Neuronal stem cell (in vitro differentiated cells): ENCODE results near the gene B3GNT8.

ENCODE experiments used
- DNase-seq: peaks from one replicate; pipeline ENCODE4 v3.0.0-alpha.2; 2013; ENCODE audit warnings: low spot score
- H2AFZ ChIP-seq: one replicate; pipeline ENCODE4 v1.6.1; 2013; ENCODE audit warnings: mild to moderate bottlenecking, low read length, inconsistent platforms
- H2AK5ac ChIP-seq: 2 replicates; pipeline ENCODE4 v1.6.1; 2013; ENCODE audit warnings: low read depth, mild to moderate bottlenecking, inconsistent platforms, low read length, moderate library complexity, mixed read lengths
- H2BK120ac ChIP-seq: 2 replicates; pipeline ENCODE4 v1.6.1; 2013; ENCODE audit warnings: low read depth, mild to moderate bottlenecking, inconsistent platforms, low read length, moderate library complexity, mixed read lengths
- H2BK12ac ChIP-seq: one replicate; pipeline ENCODE4 v1.6.1; 2013; ENCODE audit warnings: low read length, inconsistent platforms
- H2BK15ac ChIP-seq: 2 replicates; pipeline ENCODE4 v1.6.1; 2013; ENCODE audit warnings: mild to moderate bottlenecking, low read length, inconsistent platforms, mixed read lengths
- H2BK5ac ChIP-seq: one replicate; pipeline ENCODE4 v1.6.1; 2013; ENCODE audit warnings: inconsistent platforms, mild to moderate bottlenecking, low read length, moderate library complexity
- H3K14ac ChIP-seq: one replicate; pipeline ENCODE4 v1.6.1; 2013; ENCODE audit warnings: low read length, inconsistent platforms
- H3K18ac ChIP-seq: 2 replicates; pipeline ENCODE4 v1.6.1; 2013; ENCODE audit warnings: low read length, inconsistent platforms
- H3K23ac ChIP-seq: 2 replicates; pipeline ENCODE4 v1.6.1; 2013; ENCODE audit warnings: low read depth, mild to moderate bottlenecking, mixed read lengths, low read length, inconsistent platforms; ENCODE audit not compliant: poor library complexity
- H3K27ac ChIP-seq: replicated peaks from 3 replicates; pipeline ENCODE4 v1.5.1; 2013; ENCODE audit warnings: low read length, inconsistent platforms
- H3K27me3 ChIP-seq, 3 experiments: 2 replicates each; pipeline ENCODE4 v1.6.1; 2013; ENCODE audit warnings: low read length in 3 of 3, mild to moderate bottlenecking in 2 of 3, inconsistent platforms in 1 of 3, low read depth in 1 of 3, mixed read lengths in 1 of 3, moderate library complexity in 1 of 3; ENCODE audit not compliant: control insufficient read depth in 3 of 3, insufficient read depth in 3 of 3
- H3K36me3 ChIP-seq, 2 donors: replicated peaks in 1 of 2; 2 replicates each; pipeline ENCODE4 v1.6.1; 2013; ENCODE audit warnings: low read length in 2 of 2; ENCODE audit not compliant: control insufficient read depth in 2 of 2, insufficient read depth in 2 of 2
- H3K4ac ChIP-seq: 2 replicates; pipeline ENCODE4 v1.6.1; 2013; ENCODE audit warnings: inconsistent platforms, mild to moderate bottlenecking, low read length, moderate library complexity
- H3K4me1 ChIP-seq, 2 donors: 1 replicate in 1 of 2; 2 replicates in 1 of 2; pipeline ENCODE4 v1.6.1; 2013; ENCODE audit warnings: low read length in 2 of 2, low read depth in 1 of 2; ENCODE audit not compliant: control insufficient read depth in 2 of 2, insufficient read depth in 1 of 2
- H3K4me2 ChIP-seq: one replicate; pipeline ENCODE4 v1.6.1; 2013; ENCODE audit warnings: mild to moderate bottlenecking, low read length, inconsistent platforms; ENCODE audit not compliant: insufficient read depth, poor library complexity, severe bottlenecking
- H3K4me3 ChIP-seq, 2 donors: 2 replicates each; pipeline ENCODE4 v1.5.1; 2013; ENCODE audit warnings: low read length in 2 of 2, mild to moderate bottlenecking in 2 of 2, inconsistent platforms in 1 of 2, moderate library complexity in 1 of 2
- H3K79me1 ChIP-seq: one replicate; pipeline ENCODE4 v1.6.1; 2013; ENCODE audit warnings: low read depth, mild to moderate bottlenecking, inconsistent platforms, low read length, moderate library complexity
- H3K9ac ChIP-seq: one replicate; pipeline ENCODE4 v1.6.1; 2013; ENCODE audit warnings: mild to moderate bottlenecking, low read depth, low read length, inconsistent platforms; ENCODE audit not compliant: poor library complexity
- H3K9me3 ChIP-seq, 2 donors: replicated peaks in 1 of 2; 2 replicates each; pipeline versions ENCODE3 to v1.6.1; 2013; ENCODE audit warnings: low read length in 2 of 2, mild to moderate bottlenecking in 2 of 2, inconsistent platforms in 1 of 2, low read depth in 1 of 2, mixed read lengths in 1 of 2, moderate library complexity in 1 of 2; ENCODE audit not compliant: control insufficient read depth in 2 of 2, insufficient read depth in 1 of 2
- H4K8ac ChIP-seq: one replicate; pipeline ENCODE4 v1.6.1; 2013; ENCODE audit warnings: low read depth, mild to moderate bottlenecking, inconsistent platforms, low read length, moderate library complexity
- H4K91ac ChIP-seq: one replicate; pipeline ENCODE4 v1.6.1; 2013; ENCODE audit warnings: low read length, low read depth, mild to moderate bottlenecking, inconsistent platforms; ENCODE audit not compliant: poor library complexity
- WGBS, 2 donors: extraction: QIAGEN DNeasy Blood & Tissue Kit; methylation state at CpG; one replicate each; pipeline ENCODE4 v1.1.7; 2013; ENCODE audit warnings: missing lambda C conversion rate in 2 of 2, mixed read lengths in 1 of 2; ENCODE audit not compliant: insufficient read length in 2 of 2, insufficient replicate concordance in 1 of 2; ENCODE audit errors: extremely low coverage in 2 of 2; 5-methylcytosine and 5-hydroxymethylcytosine counted together

B3GNT8 gene

GRCh38 chr19:41443813-41444455, 16.8 kb upstream of the B3GNT8 start:
- H3K14ac ChIP-seq = peak overlapping the region; percentile 50
- no peak overlapping the region for H3K4me2 ChIP-seq
- H3K79me1 ChIP-seq = no peaks in the 10 kb centered on the region
- H2AK5ac ChIP-seq = no peak overlapping the region
- H3K9me3 ChIP-seq = peaks cover 0 to 2% of the 10 kb centered on the region in 2 donors
- H3K27ac ChIP-seq = no peak overlapping the region
- no peak overlapping the region for H2BK5ac ChIP-seq
- H3K18ac ChIP-seq = no peak overlapping the region
- no peak overlapping the region for H2BK120ac ChIP-seq
- no peak overlapping the region for H3K9ac ChIP-seq
- WGBS, 2 donors = no CpG with 5 or more reads among the region's 6 CpGs
- DNase-seq = no peak
- H2BK12ac ChIP-seq = peak overlapping the region; percentile 3
- no peak overlapping the region for H3K4me3 ChIP-seq
- H3K4ac ChIP-seq = peak overlapping the region; percentile 17
- no peak overlapping the region for H2AFZ ChIP-seq
- peak overlapping the region; percentile 43 for H4K8ac ChIP-seq
- H3K23ac ChIP-seq = peak overlapping the region; percentile 73
- H3K4me1 ChIP-seq = no peaks in the 10 kb centered on the region
- H3K27me3 ChIP-seq = peaks cover 0 to 9% (median 2%) of the 10 kb centered on the region in 3 experiments
- no peaks in the 10 kb centered on the region for H3K36me3 ChIP-seq
- no peak overlapping the region for H4K91ac ChIP-seq
- H2BK15ac ChIP-seq = no peak overlapping the region

- H2BK12ac ChIP-seq = peak within 1 kb of the TSS; percentile 3
- H3K23ac ChIP-seq = peak within 1 kb of the TSS; percentile 73
- H3K18ac ChIP-seq = peak within 1 kb of the TSS; percentile 17
- no peaks in the 10 kb centered on the region for H3K4me1 ChIP-seq
- peaks cover 0 to 2% of the 10 kb centered on the region in 2 donors for H3K9me3 ChIP-seq
- no peak within 1 kb of the TSS for H2BK5ac ChIP-seq
- peaks cover 0 to 9% (median 2%) of the 10 kb centered on the region in 3 experiments for H3K27me3 ChIP-seq
- no peak within 1 kb of the TSS for H3K27ac ChIP-seq
- no peak within 1 kb of the TSS for H3K4me3 ChIP-seq
- peak within 1 kb of the TSS; percentile 45 for H2AFZ ChIP-seq
- peaks cover 4 to 6% of the 10 kb centered on the region in 2 donors for H3K36me3 ChIP-seq
- WGBS, 2 donors = no CpG with 5 or more reads among the region's 7 CpGs
- no peak within 1 kb of the TSS for H2BK120ac ChIP-seq
- no peak for DNase-seq
- H3K4ac ChIP-seq = peak within 1 kb of the TSS; percentile 72
- H3K14ac ChIP-seq = peak within 1 kb of the TSS; percentile 50
- H3K79me1 ChIP-seq = no peaks in the 10 kb centered on the region
- H4K8ac ChIP-seq = peak within 1 kb of the TSS; percentile 77
- peak within 1 kb of the TSS; percentile 74 for H2AK5ac ChIP-seq
- H3K4me2 ChIP-seq = no peak within 1 kb of the TSS
- no peak within 1 kb of the TSS for H4K91ac ChIP-seq
- H3K9ac ChIP-seq = no peak within 1 kb of the TSS
- peak within 1 kb of the TSS; percentile 43 for H2BK15ac ChIP-seq
Observed at GRCh38 chr19:41442473-41443355, 15.5 kb upstream of the B3GNT8 start, which contains the start of gene ERICH4. TSS of gene ERICH4 (plus strand) at chr19:41443156. CDS start at chr19:41443170, 14 bp downstream.

- Histone ChIP-seq H3K36me3 (peaks cover 8 to 14% of the 10 kb centered on the region in 2 donors), H3K27ac (no peak overlapping the region), H2BK120ac (no peak overlapping the region), H3K4ac (no peak overlapping the region), H3K4me3 (no peak overlapping the region), H4K8ac (no peak overlapping the region), H2AK5ac (no peak overlapping the region), H3K4me2 (no peak overlapping the region), H3K9ac (peak overlapping the region; percentile 9), H2AFZ (no peak overlapping the region), H3K23ac (no peak overlapping the region), H3K4me1 (no peaks in the 10 kb centered on the region), H3K79me1 (no peaks in the 10 kb centered on the region), H3K14ac (no peak overlapping the region), H3K27me3 (peaks cover 0 to 9% (median 0%) of the 10 kb centered on the region in 3 experiments), H3K18ac (no peak overlapping the region), H2BK5ac (no peak overlapping the region), H3K9me3 (peaks cover 0 to 2% of the 10 kb centered on the region in 2 donors), H2BK15ac (no peak overlapping the region), H4K91ac (no peak overlapping the region), H2BK12ac (no peak overlapping the region)
- no peak for DNase-seq
- WGBS, 2 donors = no CpG with 5 or more reads among the region's 15 CpGs
Observed at GRCh38 chr19:41441321-41441945, 14.3 kb upstream of the B3GNT8 start.
